ENCODE results near the gene CHERP. TPM values are rescaled to one million over a fixed set of nuclear protein-coding genes. Genes with fewer than 3 reads are reported as not detected.
"Not testable (repeated sequence)": the region's sequence is repeated elsewhere in the genome, so short reads cannot be mapped to it uniquely, and the experiment has no call there.

Gene CHERP
- total RNA-seq, 2 donors from 2014 or later: 56.5 to 74.9 TPM

- peak overlapping the region; percentile 63 for H3K4me3 Mint-ChIP-seq
- not testable (repeated sequence) for ATAC-seq (replicated peaks); H3K9me3 Mint-ChIP-seq; H3K27me3 Mint-ChIP-seq; H3K27ac Mint-ChIP-seq
- H3K36me3 Mint-ChIP-seq (ENCODE audit: low read depth): peaks cover 12% of the 10 kb centered on the region
- peaks cover 24% of the 10 kb centered on the region for H3K4me1 Mint-ChIP-seq
Measured at GRCh38 chr19:16472559-16472899, 69.7 kb downstream of the CHERP start.

DNA sequence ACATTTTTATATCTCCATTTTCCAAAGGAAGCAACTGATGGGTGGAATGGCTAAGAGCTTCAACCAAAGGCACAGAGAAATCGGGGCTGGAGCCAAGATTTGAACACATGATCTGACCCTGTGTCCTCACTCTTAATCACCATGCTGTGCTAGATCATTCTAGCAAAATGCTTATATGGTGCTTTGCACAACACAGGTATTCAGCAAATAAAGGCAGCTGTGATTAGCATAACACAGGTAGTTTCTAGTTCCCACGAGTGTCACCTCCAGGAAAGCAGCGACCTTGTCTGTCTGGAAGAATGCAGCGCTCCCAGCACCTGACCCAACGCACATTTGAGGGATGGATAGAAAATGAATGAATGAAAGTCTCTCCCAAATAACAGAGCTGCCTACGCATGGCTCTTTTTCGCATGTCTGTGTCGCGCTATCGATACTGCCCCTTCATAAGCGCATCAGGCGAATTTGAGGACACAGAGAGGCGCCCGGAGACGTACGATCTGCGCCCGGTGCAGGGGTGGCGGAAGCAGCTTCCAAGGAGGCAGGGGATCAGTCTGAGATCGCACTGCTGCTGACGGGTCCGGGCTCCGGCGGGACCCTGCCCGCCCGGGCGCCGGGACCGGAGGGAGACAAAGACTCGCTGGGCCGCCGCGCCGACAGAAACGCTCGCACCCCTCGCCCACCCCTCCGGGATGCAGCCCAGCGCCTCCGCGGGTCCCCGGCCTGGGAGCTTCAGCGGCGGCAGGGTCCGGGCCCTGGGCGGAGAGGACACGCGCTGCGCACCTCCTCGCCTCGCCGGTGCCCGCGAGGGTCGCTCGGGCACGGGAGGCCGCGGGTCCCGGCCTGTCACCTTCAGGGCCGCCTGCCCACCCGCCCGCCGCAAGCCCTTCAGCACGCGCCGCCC is 71.1 kb downstream of the CHERP start:
- H3K9me3 Mint-ChIP-seq: no peaks in the 10 kb centered on the region
- H3K27ac Mint-ChIP-seq: peak overlapping the region; percentile 0
- ATAC-seq (replicated peaks): peak; percentile 27
- peak overlapping the region; percentile 72 for H3K4me3 Mint-ChIP-seq
- no peaks in the 10 kb centered on the region for H3K27me3 Mint-ChIP-seq
- peaks cover 31% of the 10 kb centered on the region for H3K4me1 Mint-ChIP-seq
- peaks cover 16% of the 10 kb centered on the region for H3K36me3 Mint-ChIP-seq (ENCODE audit: low read depth)

- Mint-ChIP-seq H3K27ac (peak overlapping the region; percentile 0), H3K36me3 (ENCODE audit: low read depth) (peaks cover 18% of the 10 kb centered on the region), H3K9me3 (no peaks in the 10 kb centered on the region), H3K4me3 (peak overlapping the region; percentile 72), H3K4me1 (peaks cover 32% of the 10 kb centered on the region), H3K27me3 (no peaks in the 10 kb centered on the region)
- no peak for ATAC-seq (replicated peaks)
Measured at GRCh38 chr19:16470541-16470910, 71.7 kb downstream of the CHERP start.

Other genes with a start within 250 kb of the CHERP start
- 1 to 10 TPM; 1.9 to 9.9 TPM for gene KLF2, start 217.6 kb downstream of the CHERP start, total RNA-seq
- gene EPS15L1, start 70.5 kb downstream of the CHERP start, total RNA-seq: 10 to 100 TPM; 35.6 to 45.0 TPM
- not detected for gene CALR3, start 46.3 kb downstream of the CHERP start, total RNA-seq
- 1 to 10 TPM; 4.0 to 4.2 TPM for gene C19orf44, start 46.0 kb downstream of the CHERP start, total RNA-seq
- 100 to 1,000 TPM in 1 of 2 donors, 10 to 100 TPM in 1; 71.8 to 117 TPM for gene SLC35E1, start 30.0 kb upstream of the CHERP start, total RNA-seq
- gene MED26, start 85.8 kb upstream of the CHERP start, total RNA-seq: 10 to 100 TPM; 19.3 to 23.6 TPM
- gene SMIM7, start 117.7 kb upstream of the CHERP start, total RNA-seq: 10 to 100 TPM; 52.9 to 53.6 TPM
- under 1 TPM; 0.74 to 0.76 TPM for gene TMEM38A, start 118.7 kb upstream of the CHERP start, total RNA-seq
- not detected for gene NWD1, start 177.4 kb upstream of the CHERP start, total RNA-seq

Data from activated T-helper 17 cell treated with anti-CD3 and anti-CD28 coated beads, Interleukin-2, amount 50 U/mL, for 72 hours (primary cell).